HG03066 (cell line): ENCODE results near the gene MPPED2.
"Not testable (repeated sequence)": the region's sequence is repeated elsewhere in the genome, so short reads cannot be mapped to it uniquely, and the experiment has no call there.

ENCODE experiments used
- ATAC-seq: cut with Tn5 transposase; IDR thresholded peaks from one replicate; pipeline ENCODE4 v1.9.1; 2021; ENCODE audit warnings: low read depth; ENCODE audit not compliant: unreplicated experiment

MPPED2 gene

GRCh38 chr11:30579415-30580175 is 6.6 kb downstream of the MPPED2 start:
- ATAC-seq, result no peak

GRCh38 chr11:30578406-30578805 is 7.7 kb downstream of the MPPED2 start:
- ATAC-seq, result no peak

- ATAC-seq, result no peak
These were observed 12.2 kb downstream of the MPPED2 start for GRCh38 chr11:30573951-30574350.

GRCh38 chr11:30568931-30569330 is 17.2 kb downstream of the MPPED2 start:
- ATAC-seq, result no peak

- ATAC-seq, result no peak
These were observed 18.5 kb downstream of the MPPED2 start for GRCh38 chr11:30567644-30568043.

GRCh38 chr11:30567120-30567519 is 19.0 kb downstream of the MPPED2 start:
- ATAC-seq, result no peak

- no peak for ATAC-seq
These were observed 19.7 kb downstream of the MPPED2 start for GRCh38 chr11:30566482-30566881.

GRCh38 chr11:30565027-30565426 is 21.1 kb downstream of the MPPED2 start:
- no peak for ATAC-seq

GRCh38 chr11:30561691-30562415 is 24.3 kb downstream of the MPPED2 start:
- no peak for ATAC-seq

GRCh38 chr11:30560206-30561106 is 25.7 kb downstream of the MPPED2 start:
- no peak for ATAC-seq

GRCh38 chr11:30559004-30559403 is 27.1 kb downstream of the MPPED2 start:
- no peak for ATAC-seq

GRCh38 chr11:30554587-30554986 is 31.6 kb downstream of the MPPED2 start:
- not testable (repeated sequence) for ATAC-seq

- no peak for ATAC-seq
These were observed 32.5 kb downstream of the MPPED2 start for GRCh38 chr11:30553521-30554110.

GRCh38 chr11:30552839-30553238 is 33.3 kb downstream of the MPPED2 start:
- no peak for ATAC-seq

- ATAC-seq, result no peak
These were observed 36.1 kb downstream of the MPPED2 start for GRCh38 chr11:30550022-30550542.

GRCh38 chr11:30549565-30549964 is 36.6 kb downstream of the MPPED2 start:
- no peak for ATAC-seq

- no peak for ATAC-seq
These were observed 39.8 kb downstream of the MPPED2 start for GRCh38 chr11:30546334-30546733.

- no peak for ATAC-seq
These were observed 40.6 kb downstream of the MPPED2 start for GRCh38 chr11:30545507-30545906.

- ATAC-seq, result no peak
These were observed 43.1 kb downstream of the MPPED2 start for GRCh38 chr11:30543066-30543465.

- no peak for ATAC-seq
These were observed 45.4 kb downstream of the MPPED2 start for GRCh38 chr11:30540781-30541180.
